ENCODE measurements around the gene TELO2.

- TF ChIP-seq CTCF (IDR thresholded peaks at IDR 0.05; ENCODE audit: low read length) (no peak), EZH2 (IDR thresholded peaks at IDR 0.05; ENCODE audit: borderline replicate concordance, low read length) (no peak)
Measured at GRCh38 chr16:1510941-1511351, 17.8 kb downstream of the TELO2 start.
